ENCODE results near the gene NELL2.
"Not testable (repeated sequence)": the region's sequence is repeated elsewhere in the genome, so short reads cannot be mapped to it uniquely, and the experiment has no call there.

NELL2 gene

DNA sequence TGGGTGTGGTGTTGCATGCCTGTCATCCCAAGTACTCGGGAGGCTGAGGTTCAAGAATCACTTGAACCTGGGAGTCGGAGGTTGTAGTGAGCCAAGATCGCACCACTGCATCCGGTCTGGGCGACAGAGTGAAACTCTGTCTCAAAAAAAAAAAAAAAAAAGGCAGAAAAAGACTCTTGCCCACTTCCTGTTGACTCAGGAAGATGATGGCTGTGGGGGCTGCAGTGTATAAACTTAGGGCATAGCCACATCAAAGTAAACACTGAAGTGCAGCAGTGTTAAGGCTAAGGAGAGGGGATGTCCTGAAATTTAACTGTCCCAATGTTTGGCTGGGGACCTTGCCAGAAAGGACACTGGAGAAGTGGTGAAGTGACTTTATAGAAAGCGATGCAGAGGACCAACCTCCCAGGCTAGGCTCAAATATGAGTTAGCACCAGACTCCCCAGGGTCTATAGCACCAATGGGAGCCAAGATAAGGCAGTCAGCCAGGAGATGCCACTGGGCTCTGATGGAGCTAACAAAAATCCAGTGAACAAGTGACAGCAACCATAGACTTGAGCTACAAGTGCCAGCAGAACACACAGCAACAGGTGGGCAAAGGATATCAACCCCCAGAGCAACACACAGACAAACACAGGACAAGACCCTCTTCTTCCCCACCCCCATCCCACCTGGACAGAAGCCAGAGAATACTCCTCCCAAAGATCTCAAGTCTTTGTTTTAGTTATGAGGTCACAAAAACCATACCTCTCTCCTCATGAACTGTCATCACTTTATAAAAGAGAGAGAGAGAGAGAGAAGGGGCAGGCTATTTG lies 28.0 kb downstream of the NELL2 start:
- no peak for DNase-seq (ENCODE audit: low spot score)

DNA sequence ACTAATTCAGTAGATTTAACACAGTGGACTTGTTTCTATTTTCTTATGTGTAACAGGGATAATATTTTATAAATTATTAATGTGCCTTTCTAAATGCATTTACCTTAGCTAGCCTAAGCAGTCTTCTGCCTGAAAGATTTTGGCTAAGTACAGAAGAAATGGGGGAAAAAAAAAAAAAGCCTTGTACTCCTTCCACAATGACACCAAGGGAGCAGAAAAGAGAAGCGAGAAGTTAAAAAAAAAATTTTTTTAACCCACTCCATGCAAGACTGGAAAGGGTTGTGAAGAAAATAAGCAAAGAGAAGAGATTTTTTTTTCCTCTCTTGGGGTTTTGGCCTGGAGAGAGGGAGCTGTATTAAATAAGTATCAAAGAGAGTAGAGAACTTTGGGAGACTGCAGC lies 28.7 kb downstream of the NELL2 start:
- DNase-seq (ENCODE audit: low spot score): no peak

DNA sequence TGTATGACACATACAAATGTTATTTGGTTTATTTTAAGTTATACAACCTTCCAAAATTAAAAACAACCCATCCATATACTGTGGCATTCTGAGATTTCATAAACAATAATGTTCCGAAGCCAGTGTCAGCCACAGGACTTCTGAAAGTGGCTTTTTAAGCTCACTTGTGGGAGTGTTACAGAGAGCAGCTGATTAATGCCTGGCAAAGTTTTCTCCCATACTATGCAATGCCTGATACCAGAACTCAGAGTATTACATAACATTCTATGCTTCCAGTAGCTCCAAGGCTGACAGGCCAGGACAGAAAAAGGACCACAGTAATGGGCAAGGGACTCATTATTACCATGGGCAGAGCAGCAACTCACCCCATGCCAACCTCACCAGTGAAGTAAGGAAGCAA lies 29.3 kb downstream of the NELL2 start:
- no peak for DNase-seq (ENCODE audit: low spot score)

DNA sequence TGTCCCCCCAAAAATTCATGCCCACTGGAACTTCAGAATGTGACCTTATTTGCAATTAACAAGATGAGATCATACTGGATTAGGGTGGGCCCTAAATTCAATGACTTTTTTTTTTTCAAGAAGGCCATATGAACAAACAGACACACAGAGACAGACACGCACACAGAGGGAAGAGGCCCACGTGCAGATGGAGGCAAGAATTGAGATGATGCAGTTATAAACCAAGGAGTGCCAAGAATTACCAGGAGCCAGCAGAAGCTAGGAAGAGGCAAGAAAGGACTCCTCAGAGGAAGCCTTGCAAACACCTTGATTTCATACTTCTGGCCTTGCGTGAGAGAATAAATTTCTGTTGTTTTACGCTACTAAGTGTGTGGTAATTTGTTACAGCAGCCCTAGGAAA lies 33.4 kb downstream of the NELL2 start:
- no peak for DNase-seq (ENCODE audit: low spot score)

DNA sequence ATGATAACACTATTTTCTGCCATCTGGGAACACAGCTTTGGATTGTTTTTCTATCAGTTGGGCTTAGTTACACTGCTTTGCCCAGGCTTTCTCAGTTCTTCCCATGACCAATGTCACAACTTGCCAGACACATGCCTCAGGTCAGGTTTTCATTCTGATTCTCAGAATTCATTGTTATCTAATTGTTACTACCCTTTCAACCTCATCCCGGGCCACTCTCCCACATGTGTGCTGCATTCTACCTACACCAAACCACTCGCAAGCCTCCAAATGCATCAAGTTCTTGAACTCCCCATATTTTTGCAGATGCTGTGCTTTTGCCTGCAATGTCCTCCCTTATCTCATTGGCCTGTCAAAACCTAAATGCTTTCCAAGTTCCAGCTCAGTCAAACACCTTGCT lies 36.3 kb downstream of the NELL2 start:
- no peak for DNase-seq (ENCODE audit: low spot score)

DNA sequence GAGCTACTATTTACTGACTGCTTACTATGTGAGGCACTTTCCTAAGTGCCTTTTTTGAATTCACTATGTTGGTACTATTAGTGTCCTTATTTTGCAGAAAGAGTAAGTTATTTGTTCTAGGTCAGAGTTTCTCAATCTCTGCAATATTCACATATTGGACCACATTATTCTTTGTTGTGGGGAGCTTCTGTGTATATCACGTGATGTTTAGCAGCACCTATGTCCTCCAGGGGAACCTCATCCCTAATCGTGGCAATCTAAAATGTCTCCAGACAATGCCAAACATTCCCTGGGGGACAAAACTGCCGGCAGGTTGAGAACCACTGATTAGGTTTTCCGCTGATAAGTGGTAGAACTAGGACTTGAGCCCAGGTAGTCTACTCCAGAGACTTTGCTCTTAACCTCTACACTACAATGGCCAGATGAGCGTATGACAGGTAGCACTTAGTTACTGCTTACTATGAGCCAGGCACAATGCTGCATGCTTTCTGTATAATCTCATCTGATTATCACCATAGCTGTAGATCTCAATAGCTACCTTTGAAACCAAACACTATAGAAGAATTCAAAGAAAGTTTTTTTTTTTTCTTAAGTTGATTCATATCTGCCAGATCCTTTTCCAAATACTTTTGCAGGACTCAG lies 38.9 kb downstream of the NELL2 start:
- no peak for DNase-seq (ENCODE audit: low spot score)

DNA sequence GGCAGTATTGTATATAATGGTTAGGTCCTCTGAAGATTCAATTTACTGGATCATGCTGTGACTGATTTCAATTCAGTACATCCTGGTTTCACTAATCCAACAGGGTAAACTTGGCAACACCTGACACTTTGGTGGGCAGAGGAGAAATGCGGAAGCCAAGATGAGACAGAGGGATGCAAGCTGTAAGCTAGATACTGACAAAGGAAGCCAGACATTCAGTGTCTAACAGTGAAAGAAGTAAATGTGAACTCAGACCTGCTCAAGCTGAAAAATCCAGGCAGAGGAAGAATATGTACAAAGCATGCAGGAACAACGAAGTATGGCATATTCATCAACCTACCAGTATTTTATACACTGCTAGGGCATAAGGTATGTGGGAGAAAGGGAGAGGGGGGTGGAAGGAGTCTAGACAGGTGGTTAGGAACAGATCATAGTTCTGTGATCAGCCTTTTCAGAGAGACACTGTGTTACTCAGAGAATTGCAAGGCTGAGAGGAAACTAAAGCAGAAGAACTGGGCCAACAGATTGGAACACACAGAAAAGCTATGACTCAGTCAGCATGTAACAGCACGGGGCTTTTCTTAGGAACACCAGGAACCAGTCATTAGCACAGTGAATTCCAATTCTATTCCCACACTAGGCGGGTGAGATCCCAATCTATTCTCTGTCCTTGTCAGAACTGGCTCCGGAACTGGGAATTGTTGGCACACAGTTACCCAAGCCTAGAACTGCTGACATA lies 40.3 kb downstream of the NELL2 start:
- no peak for DNase-seq (ENCODE audit: low spot score)

DNA sequence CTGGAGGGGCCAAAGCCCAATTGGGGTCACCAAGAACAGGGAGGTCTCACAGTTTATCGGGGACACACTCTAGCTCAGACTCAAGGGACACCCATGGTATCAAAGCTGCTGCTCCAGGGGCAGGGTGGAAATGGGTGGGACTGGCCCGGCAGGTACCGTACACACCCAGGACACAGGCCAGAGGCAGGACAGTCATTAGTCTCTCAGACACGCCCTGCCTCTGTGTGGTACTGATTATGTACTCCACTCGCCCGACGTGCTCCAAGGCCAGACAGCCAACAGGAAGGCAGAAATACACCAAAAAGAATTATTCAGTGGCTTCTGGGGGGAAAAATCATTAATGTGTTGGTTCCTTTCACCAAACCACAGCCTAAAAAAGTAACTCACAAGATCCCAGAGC lies 41.1 kb downstream of the NELL2 start:
- not testable (repeated sequence) for DNase-seq (ENCODE audit: low spot score)

DNA sequence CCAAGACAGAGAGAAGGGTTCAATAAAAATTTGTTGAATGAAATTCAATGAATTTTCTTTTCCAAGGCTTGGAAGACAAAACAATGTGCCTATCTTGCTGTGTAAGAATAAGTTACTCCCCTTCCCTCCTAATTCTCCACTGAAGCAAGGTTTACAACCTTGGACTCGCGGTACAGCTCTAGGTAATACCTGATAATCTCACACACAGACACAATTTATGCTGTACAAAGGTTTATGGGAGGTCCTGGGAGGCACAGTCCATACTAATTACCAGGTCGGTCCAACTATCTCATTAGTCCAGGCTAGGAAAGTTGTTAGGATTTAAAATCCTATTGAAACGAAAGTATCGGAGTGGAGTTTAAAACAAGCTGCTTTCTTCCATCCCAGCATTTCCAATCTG lies 42.6 kb downstream of the NELL2 start:
- DNase-seq (ENCODE audit: low spot score): no peak

DNA sequence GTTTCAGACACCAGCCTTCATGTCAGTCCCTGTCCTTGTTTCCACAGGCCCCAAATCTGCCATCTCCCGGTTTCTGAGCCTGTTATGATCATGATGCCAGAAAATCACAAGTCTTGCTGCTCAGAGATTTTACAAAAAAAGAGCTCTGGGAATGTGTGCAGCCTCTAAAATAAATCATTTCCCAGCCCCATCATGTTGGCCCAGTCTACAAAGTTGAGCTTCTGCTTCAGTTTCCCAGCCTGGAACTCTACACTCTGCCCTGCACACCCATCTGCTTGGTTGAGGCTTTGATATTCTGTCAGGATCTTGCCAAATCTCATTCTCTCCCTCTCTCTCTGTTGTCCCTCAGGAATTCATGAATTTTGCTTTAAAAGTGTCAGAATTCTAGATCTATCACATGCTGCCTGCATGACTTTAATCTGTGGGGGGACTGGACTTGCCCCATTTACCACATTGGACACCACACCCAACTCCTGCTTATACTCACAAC lies 45.5 kb downstream of the NELL2 start:
- no peak for DNase-seq (ENCODE audit: low spot score)

DNA sequence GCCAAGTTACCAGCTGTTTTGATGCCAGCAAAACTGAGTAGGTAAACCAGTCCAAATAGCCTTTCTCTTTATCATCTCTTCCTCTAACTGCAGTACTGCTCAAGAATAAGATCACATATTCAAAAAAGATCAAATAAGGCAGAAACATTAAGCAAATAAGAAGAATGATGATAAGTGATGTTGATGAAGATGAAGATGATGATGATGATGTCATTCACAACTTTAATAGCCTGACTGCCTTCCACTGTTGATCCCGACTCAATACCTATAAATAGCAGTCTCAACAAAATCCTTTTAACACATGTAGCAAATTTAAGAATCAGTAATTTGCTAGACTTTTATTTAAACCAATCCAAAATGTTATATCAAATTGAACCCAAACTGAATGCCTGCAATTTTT lies 47.1 kb downstream of the NELL2 start:
- DNase-seq (ENCODE audit: low spot score): no peak

DNA sequence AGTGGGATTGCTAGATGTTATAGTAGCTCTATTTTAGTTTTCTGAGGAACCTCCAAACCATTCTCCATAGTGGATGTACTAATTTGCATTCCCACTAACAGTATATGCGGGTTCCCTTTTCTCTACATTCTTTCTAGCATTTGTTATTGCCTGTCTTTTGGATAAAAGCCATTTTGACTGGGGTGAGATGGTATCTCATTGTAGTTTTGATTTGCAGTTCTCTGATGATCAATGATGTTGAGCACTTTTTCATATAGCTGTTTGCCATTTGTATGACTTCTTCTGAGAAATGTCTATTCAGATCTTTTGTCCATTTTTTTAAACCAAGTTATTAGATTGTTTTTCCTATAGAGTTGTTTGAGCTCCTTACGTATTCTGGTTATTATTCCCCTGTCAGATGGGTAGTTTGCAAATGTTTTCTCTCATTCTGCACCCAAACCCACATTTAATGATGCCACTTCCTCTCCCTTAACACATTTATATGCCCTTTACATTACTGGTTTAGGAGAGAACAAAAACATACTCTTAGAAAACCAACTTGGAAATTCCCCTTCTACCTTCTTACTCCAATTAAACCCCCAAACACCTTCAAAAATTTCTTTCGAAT lies 48.2 kb downstream of the NELL2 start:
- no peak for DNase-seq (ENCODE audit: low spot score)

DNA sequence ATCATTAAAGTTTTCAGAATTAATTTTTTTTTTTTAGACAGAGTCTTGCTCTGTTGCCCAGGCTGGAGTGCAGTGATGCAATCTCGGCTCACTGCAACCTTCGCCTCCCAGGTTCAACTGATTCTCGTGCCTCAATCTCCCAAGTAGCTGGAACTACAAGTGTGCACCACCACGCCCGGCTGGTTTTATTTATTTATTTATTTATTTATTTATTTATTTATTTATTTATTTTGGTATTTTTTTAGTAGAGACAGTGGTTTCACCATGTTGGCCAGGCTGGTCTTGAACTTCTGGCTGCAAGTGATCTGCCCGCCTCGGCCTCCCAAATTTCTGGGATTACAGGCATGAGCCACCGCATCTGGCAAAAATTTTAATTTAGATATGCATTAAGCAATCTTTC lies 54.4 kb downstream of the NELL2 start:
- not testable (repeated sequence) for DNase-seq (ENCODE audit: low spot score)

DNA sequence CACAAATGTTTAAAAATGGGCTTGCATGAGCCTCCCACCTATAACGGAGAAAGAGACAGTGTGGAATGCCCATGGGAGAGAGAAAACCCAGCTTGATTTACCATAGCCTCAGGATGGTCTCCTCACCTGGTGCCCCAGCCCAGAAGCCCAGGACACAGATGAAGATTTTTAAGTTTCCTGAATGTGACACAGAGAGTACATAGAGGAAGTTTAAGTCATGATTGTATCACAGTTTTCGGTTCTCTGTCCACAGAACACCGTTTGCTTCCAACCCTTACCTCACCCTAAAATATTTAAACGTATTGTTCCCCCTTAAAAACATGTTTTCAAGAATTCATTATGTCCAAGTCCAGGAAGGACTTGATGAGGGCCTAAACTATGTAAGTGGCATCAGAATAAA lies 56.2 kb downstream of the NELL2 start:
- DNase-seq (ENCODE audit: low spot score): no peak

DNA sequence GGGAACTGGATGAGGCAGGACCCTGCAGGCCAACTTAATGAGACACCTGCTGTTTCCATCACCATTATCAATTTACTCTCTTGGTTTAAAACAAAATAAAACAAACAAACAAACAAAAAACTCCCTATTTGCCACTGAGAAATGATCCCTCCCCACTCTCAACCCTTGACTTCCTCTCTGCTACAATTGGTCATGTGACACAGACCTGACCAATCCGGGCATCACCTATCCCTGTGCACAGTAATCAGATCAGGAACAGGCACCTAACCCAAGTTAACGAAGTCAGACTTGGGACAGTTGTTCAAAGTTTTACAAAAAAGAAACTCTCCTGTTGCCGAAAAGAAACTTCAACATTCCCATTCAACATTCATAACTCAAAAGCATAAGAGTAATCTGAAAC lies 58.4 kb downstream of the NELL2 start:
- DNase-seq (ENCODE audit: low spot score): no peak

DNA sequence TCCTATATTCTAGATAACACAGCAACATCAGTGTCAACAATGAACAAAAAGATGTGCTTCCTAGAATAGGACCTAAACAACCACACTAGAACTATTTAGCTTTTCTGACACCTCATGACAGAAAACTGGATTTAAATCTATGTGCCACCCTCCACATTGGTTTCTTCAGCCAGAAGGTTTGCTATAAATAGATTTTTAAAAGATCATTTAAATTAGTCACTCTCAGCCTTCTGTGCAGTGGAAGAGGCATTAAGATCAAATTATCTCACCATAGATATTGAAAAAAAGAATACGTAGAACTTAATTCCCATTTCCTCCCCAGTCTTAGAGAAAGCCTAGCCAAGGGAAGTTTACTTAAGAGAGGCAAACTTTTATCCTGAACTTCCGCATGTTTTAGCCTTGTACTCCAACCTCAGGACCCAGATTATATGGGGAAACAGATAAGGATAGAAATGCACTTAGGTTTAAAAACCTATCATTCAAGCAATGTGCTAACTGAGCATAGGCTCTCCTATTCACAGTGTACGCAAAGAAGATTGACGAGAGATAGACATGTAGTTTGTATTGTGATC lies 59.6 kb downstream of the NELL2 start:
- DNase-seq (ENCODE audit: low spot score): no peak

DNA sequence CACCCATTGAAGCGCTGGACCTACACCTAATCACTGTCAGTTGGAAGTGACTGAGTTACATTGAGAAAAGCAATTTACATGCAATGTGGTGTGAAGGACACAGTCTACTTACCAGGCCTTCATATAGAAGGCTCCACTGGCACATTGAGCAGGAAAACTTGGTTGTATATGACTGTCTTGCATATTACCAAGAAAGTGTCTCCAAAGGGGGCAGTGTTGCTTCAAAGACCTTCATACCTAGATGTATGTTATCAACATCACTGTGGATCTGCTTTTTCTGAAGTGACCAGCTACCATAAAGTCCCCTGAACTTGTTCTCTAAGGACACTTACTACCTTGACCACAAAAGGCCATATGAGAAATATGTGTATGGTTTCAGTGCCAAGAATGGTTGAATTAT lies 64.1 kb downstream of the NELL2 start:
- DNase-seq (ENCODE audit: low spot score): no peak

DNA sequence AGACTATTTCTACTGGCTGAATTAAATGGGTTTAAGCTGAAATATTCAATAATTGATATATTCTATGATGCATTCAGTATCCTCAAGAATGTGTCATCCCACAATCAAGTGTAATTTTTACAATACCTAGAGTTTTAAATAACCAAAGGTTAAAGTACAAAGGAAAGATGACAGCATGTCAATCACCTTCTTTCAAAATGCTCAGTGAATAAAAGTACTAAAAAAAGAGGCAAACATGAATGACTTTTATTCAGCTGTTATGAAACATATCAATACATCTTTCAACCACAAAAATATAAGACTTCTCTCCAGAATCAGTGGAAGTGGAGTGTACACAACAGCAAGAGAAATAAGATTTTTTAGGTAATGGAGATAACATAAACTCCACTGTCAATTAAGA lies 72.0 kb downstream of the NELL2 start:
- no peak for DNase-seq (ENCODE audit: low spot score)

DNA sequence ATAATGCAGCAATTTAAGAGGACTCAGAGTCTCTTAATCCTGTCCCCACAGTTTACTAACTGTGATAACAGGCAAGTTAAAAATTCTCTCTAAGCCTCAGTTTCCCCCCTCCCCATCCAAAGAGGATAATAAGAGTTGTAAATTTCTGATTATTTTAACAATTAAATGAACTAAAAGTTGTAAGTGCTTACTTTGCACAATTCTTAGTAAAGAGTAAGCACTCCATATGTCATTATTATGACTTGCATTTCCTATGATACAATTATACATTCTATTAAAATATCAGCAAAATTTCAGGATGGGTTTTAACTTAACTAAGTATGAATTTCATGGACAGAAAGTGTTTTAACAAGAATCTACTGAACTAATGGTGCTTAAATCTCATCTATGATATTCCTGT lies 80.1 kb downstream of the NELL2 start:
- no peak for DNase-seq (ENCODE audit: low spot score)

DNA sequence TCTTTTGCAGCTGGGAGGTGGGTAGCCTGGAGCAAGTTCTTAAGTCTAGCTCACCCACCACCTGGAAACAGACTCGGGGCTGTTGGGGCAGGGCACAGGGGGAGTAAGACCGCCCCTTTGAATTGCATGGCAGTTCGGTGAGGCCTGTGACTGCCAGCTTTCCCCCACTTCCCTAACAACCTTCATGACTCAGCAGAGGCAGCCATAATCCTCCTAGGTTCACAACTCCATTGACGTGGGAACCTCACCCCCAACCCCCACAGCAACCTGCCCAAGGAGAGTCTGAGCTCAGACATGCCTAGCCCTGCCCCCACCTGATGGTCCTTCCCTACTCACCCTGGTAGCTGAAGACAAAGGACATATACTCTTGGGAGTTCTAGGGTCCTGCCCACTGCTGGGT lies 87.4 kb downstream of the NELL2 start:
- no peak for DNase-seq (ENCODE audit: low spot score)

DNA sequence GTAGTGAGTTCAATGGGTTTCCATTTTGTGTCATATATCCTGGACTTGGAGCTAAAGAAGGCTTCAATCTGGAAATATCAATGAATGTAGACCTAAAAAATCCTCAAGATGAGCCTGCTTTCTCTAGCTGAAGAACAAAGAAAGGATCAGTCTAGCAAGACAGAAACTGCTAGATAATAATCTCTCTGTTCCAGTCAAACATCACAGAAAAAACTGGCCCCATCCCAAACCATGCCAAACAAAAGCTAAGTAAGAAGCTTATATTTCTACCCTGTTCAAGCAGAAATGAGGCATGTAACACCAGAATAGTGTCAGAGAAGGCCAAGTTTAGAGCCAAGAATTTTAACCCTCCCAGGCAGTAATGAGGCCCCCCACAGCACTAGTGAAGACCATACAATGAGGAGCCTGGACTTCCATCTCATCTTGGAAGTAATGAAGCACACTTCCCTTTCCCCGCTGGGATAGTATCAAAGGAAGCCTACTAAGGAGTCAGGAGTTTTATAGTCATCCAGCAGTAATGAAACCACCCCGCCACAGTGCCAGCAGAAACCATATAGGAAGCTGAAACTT lies 95.8 kb downstream of the NELL2 start:
- DNase-seq (ENCODE audit: low spot score): no peak

DNA sequence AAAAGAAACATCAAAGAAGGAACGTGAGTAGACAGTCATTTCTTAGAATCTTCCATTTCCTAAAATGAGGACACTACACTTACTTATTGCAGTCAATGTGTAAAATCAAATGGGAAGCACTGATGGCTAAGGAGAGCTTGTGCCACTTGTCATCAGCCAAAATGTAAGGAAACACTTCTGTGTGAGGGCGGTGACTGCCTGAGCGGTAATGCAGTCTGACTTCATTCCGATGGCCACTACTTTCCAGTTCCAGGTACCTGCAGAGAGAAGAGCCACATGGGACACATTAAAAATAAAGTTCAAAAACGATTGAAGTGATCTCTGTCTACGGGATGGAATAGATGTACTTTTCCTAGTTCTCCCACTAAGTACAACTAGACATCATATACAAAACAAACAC lies 96.3 kb downstream of the NELL2 start:
- no peak for DNase-seq (ENCODE audit: low spot score)
